ENCODE data around the gene IL17RE. TPM values are rescaled to one million over a fixed set of nuclear protein-coding genes. Genes with fewer than 3 reads are reported as not detected.
A peak's percentile ranks its signal among the peaks of the same experiment; 100 is the strongest.

IL17RE gene
- total and polyA plus RNA-seq, 2 of the 13 experiments (the other 11 are each of a cell fraction or from before 2014, with no cell fraction given) = 14.5 to 24.1 TPM

GRCh38 chr3:9947025-9947995, 44.7 kb downstream of the IL17RE start (continued):
- TF ChIP-seq KLF9 (CRISPR knock-in tag; IDR thresholded peaks at IDR 0.05; ENCODE audit: low read depth) (no peak; the same call in 1 of the 2 replicates), ZNF687 (CRISPR knock-in tag; IDR thresholded peaks at IDR 0.05) (peak; percentile 91), SMARCE1 (IDR thresholded peaks at IDR 0.05; ENCODE audit: borderline replicate concordance) (no peak), ARID5B (CRISPR knock-in tag; IDR thresholded peaks at IDR 0.05) (peak; percentile 45; the same call in 1 of the 2 replicates), ZNF513 (CRISPR knock-in tag; conservative IDR thresholded peaks at IDR 0.05) (peak; percentile 87; the same call in 1 of the 2 replicates), ZNF761 (CRISPR knock-in tag; conservative IDR thresholded peaks at IDR 0.05) (peak; percentile 88), ZNF619 (CRISPR knock-in tag; IDR thresholded peaks at IDR 0.05) (peak; percentile 80; the same call in 1 of the 2 replicates), FOXC1 (CRISPR knock-in tag; IDR thresholded peaks at IDR 0.05; ENCODE audit: borderline replicate concordance) (peak; percentile 39), THYN1 (CRISPR knock-in tag; IDR thresholded peaks at IDR 0.05; ENCODE audit: borderline replicate concordance, low read depth) (no peak), ZNF780A (CRISPR knock-in tag; IDR thresholded peaks at IDR 0.05) (peak; percentile 40; the same call in 1 of the 2 replicates), MIXL1 (CRISPR knock-in tag; IDR thresholded peaks at IDR 0.05) (peak; percentile 68; the same call in 1 of the 2 replicates), PAX8 (CRISPR knock-in tag; IDR thresholded peaks at IDR 0.05; ENCODE audit: borderline replicate concordance) (0 out of 2 replicates have a peak, but pooled peaks have one; percentile 37), ZBTB25 (CRISPR knock-in tag; IDR thresholded peaks at IDR 0.05) (no peak), ZNF275 (CRISPR knock-in tag; IDR thresholded peaks at IDR 0.05; ENCODE audit: borderline replicate concordance) (peak; percentile 78; the same call in 1 of the 2 replicates), ZNF773 (CRISPR knock-in tag; IDR thresholded peaks at IDR 0.05; ENCODE audit: borderline replicate concordance) (0 out of 2 replicates have a peak, but pooled peaks have one; percentile 81)

All from HepG2 (cell line).